Measurements from ENCODE around the gene TFIP11.
"Not testable (repeated sequence)": the region's sequence is repeated elsewhere in the genome, so short reads cannot be mapped to it uniquely, and the experiment has no call there.

Gene TFIP11

DNA sequence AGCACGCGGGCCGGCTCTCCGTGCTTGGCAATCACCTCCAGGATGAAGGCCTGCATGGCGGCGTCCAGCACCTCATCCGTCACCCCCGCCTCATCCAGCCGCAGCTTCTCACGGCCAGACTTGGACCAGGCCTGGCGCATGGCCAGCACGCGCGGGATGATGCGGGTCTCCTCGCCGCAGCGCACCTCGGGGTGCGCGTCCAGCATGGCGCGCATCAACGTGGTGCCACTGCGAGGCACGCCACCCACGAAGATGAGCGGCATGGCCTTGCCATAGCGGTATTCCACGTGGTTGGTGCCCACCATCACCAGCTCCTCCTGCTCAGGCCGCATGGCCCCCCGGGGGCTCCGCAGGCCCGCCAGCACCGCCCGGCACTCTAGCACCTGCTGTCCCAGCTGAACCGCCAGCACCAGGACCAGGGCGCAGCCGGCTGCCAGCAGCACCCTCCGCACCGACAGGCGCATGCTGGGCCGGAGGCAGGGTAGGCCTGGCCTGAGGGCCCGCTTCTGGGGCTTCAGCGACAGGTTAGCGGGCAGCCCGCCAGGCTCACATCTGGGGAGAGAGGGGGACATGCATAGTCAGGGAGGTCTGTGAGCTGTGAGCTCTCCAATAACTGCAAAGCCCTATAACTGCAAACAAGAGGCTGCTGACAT, 29.0 kb upstream of the TFIP11 start:
- DNase-seq (ENCODE audit: low read depth) = no peak

DNA sequence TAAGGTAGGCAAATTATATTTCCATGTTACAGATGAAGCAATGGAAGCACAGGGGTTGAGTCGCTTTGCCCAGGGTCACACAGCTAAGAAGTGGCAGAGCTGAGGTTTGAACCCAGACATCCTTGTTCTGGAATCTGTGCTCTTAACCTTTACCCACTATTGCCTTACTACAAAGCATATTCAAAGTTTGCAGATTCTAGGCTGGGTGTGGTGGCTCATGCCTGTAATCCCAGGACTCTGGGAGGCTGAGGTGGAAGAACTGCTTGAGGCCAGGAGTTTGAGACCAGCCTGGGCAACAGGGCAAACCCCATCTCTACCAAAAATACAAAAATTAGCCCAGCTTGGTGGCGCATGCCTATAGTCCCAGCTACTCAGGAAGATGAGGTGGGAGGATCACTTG, 27.8 kb upstream of the TFIP11 start:
- no peak for DNase-seq (ENCODE audit: low read depth)

DNA sequence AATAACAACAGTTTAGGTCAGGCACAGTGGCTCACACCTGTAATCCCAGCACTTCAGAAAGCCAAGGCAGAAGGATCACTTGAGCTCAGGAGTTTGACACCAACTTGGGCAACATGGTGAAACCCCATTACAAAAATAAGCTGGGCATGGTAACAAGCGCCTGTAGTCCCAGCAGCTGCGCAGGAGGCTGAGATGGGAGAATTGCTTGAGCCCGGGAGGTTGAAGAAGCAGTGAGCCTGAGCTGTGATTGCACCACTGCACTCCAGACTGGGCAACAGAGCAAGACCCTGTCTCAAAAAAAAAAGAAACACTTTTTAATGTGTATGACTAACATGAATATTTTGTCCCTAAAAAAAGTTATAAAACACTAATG, 24.5 kb upstream of the TFIP11 start:
- DNase-seq (ENCODE audit: low read depth) = no peak

DNA sequence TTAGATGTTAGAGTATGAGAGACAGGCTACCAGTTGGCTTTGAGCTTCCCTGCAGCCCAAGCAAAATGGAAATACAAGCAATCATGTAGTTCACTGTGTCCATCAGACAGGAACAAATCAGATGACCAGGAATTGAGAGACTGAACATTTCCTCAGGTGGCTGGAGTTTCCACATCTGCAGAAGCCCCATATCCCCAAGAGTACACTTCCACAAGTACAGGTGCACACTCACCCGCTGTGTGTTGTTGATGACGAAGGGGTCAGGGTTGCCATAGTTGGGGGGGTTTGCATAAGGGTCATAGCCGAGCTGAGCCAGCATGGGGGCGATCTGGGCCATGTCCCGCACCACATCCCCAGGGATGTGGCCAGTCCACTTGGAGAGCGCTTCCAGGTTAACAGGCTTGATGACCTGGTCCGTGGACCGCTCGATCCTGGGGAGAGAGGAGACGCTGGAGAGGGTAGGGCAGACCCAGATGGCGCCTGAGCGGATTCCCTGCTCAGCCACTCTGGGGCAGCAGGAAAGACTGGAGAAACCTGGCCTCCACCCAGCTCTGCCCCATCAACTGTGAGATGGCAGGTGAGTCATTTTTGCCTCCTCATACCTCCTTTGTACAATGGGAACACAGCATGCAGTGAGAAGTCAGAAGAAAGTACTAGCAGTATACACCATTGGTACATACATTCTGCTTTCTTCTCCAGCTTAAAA, 23.9 kb upstream of the TFIP11 start:
- DNase-seq (ENCODE audit: low read depth) = no peak

DNA sequence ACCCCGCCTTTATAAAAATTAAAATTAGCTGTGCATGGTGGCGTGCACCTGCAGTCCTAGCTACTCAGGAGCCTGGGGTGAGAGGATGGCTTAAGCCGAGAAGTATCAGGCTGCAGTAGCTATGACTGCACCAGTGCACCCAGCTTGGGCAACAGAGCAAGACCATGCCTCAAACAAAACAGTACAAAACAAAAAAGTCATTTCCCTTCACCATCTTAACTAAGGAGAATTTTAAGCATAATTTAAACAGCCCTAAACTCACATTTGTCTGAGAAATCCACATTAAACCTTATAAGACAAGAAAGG, 23.3 kb upstream of the TFIP11 start:
- no peak for DNase-seq (ENCODE audit: low read depth)

DNA sequence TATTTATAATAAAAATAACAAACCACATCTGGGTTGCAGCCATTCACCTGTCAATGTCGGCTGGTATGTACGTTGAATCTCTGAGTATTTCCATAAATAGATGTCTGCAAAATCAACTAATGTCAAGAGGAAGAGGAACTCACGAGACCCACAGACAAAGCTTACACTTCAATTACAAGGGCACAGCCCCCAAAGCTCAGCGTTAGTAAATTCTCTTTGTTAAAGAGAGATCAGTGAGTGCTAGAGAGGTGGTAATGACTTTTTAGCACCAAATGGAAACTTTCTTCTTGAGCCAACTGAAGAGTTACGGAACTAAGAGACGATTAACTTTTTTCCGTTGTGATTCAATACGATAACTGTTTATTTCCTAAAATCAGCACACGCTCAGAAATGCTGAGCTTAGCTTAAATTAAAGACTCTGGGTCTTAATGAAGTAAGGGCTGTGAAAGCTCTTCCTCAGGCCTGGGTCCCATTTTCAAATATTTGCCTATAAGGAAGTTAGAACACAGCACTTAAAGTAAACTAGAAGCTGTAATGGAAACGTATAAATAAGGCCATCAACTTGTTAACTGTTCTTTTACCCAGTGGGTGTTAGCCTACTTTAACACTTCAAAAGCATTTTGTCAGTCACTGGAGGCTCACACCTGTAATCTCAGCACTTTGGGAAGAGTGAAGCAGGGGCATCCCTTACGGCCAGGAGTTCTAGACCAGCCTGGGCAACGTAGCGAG, 22.8 kb upstream of the TFIP11 start:
- DNase-seq (ENCODE audit: low read depth) = no peak

DNA sequence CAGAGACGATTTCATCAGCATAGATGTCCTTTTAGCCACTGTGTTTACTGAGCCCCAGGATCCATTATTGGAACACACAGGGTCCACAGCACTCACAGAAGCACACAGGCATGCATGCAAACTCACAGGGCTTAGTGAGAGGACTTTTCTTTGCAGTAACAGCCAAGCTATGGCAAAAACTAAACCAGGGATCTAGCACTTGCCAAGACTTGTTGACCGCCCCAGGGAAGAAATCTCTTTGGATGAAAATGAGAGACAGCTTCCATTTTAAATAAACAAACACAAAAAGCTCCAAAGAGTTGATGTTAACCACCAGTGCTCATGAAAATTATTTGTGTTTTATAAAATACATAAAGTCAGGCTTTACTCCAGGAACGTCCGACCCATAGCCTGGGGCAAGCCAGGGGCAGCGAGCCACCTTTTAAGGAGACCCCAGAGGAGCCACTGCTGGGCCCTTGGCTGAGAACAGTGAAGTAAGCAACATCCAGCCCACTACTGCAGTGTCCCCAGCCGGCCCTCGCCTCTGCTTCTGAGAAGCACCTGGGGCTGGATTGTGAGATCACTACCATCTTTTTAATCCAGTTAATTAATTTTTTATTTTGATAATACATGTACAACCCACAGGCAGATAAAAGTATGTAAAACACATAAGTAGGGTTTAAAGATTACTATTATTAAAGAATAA, 22.0 kb upstream of the TFIP11 start:
- DNase-seq (ENCODE audit: low read depth) = no peak

DNA sequence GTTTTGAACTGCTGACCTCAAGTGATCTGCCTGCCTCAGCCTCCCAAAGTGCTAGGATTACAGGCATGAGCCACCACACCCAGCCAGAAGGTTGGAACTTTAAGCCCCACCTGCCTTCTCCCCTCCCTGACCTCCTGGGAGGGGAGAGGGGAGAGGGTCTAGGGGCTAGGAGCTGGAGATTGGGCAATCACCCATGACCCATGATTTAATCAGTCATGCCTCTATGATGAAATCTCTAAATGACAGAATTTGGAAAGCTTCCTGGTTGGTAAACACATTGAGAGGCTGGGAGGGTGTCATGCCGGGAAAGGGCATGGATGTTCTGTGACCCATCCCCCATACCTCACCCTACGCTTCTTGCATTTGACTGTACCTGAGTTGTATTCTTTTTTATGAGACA, 17.1 kb upstream of the TFIP11 start:
- no peak for DNase-seq (ENCODE audit: low read depth)

DNA sequence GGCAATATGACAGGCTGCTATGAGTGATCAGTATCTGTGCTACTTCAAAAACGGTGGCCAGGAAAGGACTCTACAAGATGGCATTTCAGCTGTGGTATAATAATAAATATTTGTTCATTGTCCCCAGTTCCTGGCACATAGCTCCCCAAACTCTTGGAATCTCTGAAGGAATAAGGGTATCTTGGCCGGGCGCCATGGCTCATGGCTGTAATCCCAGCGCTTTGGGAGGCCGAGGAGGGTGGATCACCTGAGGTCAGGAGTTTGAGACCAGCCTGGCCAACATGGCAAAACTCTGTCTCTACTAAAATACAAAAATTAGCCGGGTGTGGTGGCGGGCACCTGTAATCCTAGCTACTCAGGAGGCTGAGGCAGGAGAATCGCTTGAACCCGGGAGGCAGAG, 16.2 kb upstream of the TFIP11 start:
- DNase-seq (ENCODE audit: low read depth) = not testable (repeated sequence)

DNA sequence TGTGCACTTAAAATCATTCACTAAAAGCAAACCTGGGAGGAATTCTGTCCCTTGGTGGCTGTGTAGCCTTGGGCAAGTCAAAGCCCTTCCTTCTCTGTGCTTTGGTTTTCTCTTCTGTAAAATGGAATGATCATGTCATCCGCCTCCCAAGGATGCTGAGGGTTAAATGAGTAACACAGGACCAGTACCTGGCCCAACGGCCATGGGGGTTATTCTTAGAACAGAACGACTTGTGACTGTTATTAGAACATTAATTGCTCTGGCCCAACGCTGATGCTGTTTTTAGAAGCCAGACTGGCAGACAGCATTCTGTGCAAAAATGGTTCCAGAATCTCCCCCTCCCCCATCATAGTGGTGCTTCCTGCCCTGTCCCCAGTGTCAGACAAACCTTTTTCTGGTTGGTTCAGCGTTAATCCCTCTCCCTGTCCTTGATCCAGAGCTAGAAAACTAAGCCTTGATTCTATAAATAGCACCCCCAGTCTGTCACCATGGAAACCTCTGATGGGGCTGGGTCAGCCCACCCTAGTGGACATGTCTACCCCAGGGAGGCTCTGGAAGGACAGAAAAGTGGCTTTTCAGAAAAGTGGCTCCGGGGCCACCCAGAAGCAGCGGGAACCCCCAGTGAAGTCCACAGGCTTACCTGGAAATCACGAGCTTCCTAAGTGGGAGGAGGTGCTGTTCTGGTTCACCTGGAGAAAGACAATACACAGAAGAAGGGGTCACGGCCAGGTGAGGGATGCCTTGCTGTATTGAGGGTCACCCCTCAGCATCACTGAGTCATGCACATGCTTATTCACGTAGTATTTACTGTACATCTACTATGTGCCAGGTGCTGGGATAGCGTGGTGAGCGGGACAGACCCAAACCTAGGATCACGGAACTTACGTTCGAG, 15.5 kb upstream of the TFIP11 start:
- DNase-seq (ENCODE audit: low read depth) = no peak

DNA sequence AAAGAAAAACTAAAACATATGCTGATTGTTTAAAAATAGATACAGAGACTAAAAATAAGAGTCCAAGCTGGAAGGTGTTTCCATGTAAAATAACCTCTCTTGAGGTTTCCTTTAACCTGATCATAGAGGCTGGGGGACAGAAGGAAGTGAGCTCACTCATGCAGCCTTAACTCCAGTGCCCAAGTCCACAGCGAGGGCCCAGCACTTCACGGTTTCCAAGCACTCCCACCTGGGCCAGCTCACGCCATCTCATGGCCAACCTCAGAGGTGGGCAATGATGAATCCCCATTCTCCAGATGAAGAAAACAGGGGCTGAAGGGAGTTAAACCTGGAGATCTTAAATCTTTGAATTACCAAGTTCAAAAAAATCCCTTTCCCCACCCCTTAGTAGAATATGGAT, 14.9 kb upstream of the TFIP11 start:
- no peak for DNase-seq (ENCODE audit: low read depth)

DNA sequence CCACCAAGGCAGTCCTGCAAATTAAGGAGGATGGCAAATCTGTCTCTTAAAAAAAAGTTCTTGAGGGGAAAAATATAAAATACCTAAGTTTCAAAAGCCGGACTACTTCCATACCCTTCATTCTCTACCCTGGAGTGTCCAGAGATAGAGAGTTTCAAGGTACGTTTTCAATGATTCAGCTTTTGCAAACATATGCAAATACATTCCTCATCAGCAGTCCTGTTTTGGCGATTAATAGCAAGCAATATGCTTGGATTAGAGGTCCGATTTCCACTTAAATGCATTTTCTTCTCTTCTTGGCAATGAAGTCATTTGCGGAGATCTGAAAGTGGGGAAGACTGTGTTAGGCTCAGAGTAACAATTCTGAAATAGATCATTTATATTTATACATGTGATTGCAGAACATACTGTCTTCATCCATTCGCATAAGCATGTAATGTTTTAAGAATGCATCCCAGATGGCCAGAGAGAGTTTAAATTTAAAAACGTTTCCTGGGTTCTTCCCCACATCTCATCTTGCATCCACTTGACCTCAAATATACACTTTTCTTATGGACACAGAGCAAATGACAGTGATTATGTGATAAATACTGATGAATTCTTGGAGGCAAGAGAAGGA, 13.8 kb upstream of the TFIP11 start:
- no peak for DNase-seq (ENCODE audit: low read depth)

DNA sequence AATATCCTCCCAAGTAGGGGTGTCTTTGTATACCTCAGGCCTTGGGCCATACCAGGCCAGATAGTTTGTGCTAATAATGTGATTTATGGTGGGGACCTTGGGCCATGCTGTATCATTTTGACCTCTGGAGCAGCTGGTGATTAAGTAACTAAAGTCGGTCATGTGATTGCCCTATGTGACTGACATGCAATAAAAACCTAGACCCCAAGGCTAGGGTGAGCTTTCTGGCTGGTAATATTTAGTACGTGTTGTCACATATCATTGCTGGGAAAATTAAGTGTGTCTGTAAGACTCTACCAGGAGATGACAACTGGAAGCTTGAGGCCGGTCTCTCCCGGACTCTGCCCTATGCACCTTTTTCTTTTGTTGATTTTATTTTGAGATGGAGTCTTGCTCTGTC, 12.6 kb upstream of the TFIP11 start:
- no peak for DNase-seq (ENCODE audit: low read depth)

DNA sequence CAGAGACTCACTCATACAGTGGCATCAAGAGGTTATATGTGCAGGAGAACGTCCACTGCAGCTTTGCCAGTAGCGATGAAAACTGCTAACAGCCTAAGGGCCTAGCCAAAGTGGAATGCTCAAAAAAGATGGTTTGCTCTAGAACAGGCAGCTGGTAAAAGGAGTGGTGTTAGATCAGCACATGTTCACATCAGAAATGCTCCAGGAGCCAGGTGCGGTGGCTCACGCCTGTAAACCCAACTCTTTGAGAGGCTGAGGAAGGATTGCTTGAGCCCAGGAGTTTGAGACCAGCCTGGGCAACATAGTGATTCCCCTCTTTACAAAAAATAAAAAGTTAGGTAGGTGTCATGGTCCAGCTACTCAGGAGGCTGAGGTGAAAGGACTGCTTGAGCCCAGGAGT, 10.3 kb upstream of the TFIP11 start:
- DNase-seq (ENCODE audit: low read depth) = no peak

DNA sequence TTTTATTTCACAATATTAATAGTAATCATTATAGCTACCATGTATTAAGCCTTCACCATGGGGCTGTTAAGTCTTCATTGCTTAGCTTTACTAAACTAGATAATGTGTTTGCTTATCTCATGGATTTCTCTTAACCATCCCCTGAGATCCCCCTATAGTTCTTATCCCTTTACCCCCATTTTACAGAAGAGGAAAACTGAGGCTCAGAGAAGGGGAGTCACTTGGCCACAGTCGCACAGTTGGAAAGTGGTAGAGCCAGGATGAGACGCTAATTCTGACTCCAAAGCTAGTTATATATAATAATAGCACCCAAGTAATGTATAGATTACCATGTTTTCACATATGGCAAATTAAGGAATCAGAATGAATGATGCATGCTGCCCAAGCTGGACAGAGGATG, 9.7 kb upstream of the TFIP11 start:
- no peak for DNase-seq (ENCODE audit: low read depth)

DNA sequence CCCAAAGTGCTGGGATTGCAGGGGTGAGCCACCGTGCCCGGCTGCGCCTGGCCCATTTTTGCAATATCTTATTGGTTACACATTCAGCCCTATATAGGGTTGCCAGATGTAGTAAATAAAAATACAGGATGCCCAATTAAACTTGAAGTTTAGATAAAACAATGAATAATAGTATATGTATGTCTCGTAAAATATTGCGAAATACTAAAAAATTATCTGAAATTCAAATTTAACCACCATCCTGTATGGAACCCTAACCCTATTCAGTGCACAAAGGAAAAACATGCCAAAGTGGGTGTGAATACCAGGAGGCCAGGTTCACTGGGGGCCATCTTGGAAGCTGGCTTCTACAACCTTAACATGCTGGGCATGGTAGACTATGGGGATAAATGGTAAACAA, 5.2 kb upstream of the TFIP11 start:
- DNase-seq (ENCODE audit: low read depth) = no peak

DNA sequence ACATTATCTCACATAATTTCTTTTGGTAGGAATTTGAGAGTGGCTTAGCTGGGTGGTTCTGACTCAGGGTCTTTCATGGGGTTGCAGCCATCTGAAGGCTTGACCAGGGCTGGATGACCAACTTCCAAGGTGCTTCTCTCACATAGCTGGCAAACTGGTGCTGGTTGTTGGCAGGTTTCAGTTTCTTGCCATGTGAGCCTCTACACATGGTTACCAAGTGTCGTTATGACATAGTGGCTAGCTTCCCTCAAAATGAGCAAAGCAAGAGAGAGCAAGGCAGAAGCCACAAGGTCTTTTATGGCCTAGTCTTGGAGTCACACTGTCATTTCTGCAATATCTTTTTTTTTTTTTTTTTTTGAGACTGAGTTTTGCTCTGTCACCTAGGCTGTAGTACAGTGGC, 4.2 kb upstream of the TFIP11 start:
- DNase-seq (ENCODE audit: low read depth) = no peak

DNA sequence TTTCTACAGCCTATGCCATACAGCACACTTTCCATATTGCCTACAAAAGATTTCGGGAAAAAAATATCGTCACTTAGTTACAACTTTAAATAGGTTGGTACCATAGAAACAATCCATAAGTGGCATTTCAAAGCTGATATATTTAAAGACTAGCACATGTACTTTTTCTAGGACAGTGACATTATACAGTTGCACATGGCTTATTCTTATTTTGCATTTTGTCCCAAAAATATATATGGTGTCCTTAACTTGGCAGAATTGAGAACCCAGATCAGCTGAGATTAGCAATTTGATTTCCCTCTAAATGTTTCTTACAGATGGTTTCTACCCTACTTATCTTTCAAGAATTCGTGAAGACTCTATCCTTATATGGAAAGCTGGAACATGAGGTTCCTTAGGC, 3.7 kb upstream of the TFIP11 start:
- DNase-seq (ENCODE audit: low read depth) = no peak

DNA sequence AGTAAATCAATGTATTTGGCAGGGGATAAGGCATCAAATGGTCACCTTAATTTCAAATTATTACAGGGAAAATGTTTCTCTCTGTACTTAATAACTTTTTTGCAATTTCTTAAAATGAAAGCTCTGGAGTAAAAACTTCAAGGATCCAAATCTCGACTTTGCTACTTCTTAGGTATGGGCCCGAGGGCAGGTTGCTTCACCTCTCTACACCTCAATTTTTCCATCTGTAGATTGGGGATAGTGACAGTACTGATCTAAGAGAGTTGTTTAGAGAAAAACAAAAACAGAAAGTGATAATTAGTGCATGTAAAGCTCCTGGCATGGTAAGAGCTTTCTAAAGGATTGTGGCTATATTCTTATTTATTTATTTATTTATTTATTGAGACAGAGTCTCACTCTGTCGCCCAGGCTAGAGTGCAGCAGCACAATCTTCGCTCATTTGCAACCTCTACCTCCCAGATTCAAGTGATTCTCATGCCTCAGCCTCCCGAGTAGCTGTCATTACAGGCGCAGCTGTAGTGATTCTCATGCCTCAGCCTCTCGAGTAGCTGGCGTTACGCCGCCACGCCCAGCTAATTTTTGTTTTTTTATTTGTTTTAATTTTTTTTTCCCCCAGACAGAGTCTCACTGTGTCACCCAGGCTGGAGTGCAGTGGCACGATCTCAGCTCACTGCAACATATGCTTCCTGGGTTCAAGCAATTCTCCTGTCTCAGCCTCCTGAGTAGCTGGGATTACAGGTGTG, 2.3 kb upstream of the TFIP11 start:
- DNase-seq (ENCODE audit: low read depth) = no peak

DNA sequence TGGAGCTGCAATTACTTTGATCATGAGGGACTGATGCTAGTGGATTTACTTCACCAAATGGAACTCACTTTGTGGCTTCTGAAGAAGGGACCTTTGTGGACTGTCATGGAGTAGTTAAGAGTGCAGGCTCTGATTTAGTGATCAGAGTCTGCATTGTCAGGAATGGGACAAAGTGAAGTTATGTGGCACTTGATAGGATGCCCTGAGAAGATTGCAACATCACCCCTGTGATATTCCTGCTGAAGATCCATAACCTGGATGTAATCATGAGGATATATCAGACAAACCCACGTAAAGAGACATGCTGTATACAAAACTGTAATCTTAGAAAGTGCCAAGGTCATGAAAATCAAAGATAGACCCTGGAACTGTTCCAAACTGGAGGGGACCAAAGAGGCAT, 1.6 kb upstream of the TFIP11 start:
- no peak for DNase-seq (ENCODE audit: low read depth)

DNA sequence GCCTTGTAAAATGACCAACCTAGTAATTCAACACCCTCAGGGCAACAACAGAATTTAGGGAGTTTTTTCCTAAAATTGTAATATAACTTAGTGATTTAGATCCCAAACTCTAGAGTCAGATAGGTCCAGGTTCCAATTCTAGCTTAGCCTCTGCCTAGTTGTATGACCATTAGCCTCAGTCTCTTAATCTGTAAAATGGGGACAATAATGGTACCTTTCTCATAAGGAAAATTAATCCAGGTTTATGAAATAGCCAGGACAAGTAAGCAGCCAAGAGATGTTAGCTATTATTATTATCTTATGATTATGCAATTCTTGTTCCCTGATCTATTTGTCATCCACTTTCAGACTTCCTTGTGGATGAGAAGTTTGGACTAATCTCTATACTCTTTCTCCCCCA, 4.1 kb downstream of the TFIP11 start:
- no peak for DNase-seq (ENCODE audit: low read depth)
